Measurements from ENCODE around the gene TMEM259. TPM values are rescaled to one million over a fixed set of nuclear protein-coding genes. Genes with fewer than 3 reads are reported as not detected.

TMEM259 gene
- total and polyA plus RNA-seq, 2 of the 13 experiments (the other 11 are each of a cell fraction or from before 2014, with no cell fraction given): 64.7 to 164 TPM

DNA sequence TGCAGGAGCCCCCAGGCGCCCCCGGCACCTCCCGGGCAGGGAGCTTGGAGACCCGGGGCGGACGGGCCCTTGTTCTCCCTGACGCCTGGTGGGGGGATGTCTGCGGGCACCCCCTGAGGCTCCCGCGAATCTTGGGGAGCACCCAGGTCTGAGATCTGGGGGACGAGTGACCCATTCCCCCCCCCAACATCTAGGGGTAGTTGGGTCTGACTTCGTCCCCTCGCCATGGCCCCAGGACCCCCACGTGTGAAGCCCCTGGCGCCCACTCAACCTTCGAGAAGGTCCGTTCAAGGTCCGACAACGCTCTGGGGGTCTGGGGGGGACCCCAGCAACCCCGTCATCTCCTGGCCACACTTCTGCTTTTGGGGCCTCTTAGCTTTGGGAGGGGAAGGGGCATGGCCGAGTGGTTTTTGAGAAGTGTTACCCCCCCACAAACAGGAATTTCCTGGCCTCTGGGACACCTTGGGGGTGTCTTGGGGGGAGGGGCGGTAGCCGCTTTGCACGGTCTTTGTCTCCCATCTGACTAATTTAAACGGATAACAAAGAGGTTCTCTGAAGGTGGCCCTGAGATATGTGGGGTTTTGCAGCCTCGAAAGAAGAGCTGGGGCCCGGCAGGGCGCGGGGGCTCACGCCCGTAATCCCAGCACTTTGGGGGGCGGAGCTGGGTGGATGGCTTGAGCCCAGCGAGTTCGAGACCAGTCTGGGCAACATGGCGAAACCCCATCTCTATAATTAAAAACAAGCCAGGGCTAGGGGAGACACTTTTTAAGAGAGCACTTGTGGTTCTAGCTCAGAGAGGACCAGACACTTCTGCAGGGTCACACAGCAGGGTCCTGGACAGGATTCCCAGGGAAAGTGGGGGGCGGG, 6.1 kb upstream of the TMEM259 start (continued):
- TF ChIP-seq, protein P1, sequence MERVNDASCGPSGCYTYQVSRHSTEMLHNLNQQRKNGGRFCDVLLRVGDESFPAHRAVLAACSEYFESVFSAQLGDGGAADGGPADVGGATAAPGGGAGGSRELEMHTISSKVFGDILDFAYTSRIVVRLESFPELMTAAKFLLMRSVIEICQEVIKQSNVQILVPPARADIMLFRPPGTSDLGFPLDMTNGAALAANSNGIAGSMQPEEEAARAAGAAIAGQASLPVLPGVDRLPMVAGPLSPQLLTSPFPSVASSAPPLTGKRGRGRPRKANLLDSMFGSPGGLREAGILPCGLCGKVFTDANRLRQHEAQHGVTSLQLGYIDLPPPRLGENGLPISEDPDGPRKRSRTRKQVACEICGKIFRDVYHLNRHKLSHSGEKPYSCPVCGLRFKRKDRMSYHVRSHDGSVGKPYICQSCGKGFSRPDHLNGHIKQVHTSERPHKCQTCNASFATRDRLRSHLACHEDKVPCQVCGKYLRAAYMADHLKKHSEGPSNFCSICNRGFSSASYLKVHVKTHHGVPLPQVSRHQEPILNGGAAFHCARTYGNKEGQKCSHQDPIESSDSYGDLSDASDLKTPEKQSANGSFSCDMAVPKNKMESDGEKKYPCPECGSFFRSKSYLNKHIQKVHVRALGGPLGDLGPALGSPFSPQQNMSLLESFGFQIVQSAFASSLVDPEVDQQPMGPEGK (CRISPR knock-in tag; IDR thresholded peaks at IDR 0.05): peak; percentile 43; the same call in 1 of the 2 replicates
- 0 out of 2 replicates have a peak, but pooled peaks have one; percentile 67 for TF ChIP-seq SATB2 (CRISPR knock-in tag; IDR thresholded peaks at IDR 0.05)
- peak; percentile 83; the same call in 1 of the 2 replicates for TF ChIP-seq ZNF768 (CRISPR knock-in tag; IDR thresholded peaks at IDR 0.05)
- no peak for TF ChIP-seq KAT7 (CRISPR knock-in tag; IDR thresholded peaks at IDR 0.05; ENCODE audit: borderline replicate concordance)
- TF ChIP-seq, protein P2, sequence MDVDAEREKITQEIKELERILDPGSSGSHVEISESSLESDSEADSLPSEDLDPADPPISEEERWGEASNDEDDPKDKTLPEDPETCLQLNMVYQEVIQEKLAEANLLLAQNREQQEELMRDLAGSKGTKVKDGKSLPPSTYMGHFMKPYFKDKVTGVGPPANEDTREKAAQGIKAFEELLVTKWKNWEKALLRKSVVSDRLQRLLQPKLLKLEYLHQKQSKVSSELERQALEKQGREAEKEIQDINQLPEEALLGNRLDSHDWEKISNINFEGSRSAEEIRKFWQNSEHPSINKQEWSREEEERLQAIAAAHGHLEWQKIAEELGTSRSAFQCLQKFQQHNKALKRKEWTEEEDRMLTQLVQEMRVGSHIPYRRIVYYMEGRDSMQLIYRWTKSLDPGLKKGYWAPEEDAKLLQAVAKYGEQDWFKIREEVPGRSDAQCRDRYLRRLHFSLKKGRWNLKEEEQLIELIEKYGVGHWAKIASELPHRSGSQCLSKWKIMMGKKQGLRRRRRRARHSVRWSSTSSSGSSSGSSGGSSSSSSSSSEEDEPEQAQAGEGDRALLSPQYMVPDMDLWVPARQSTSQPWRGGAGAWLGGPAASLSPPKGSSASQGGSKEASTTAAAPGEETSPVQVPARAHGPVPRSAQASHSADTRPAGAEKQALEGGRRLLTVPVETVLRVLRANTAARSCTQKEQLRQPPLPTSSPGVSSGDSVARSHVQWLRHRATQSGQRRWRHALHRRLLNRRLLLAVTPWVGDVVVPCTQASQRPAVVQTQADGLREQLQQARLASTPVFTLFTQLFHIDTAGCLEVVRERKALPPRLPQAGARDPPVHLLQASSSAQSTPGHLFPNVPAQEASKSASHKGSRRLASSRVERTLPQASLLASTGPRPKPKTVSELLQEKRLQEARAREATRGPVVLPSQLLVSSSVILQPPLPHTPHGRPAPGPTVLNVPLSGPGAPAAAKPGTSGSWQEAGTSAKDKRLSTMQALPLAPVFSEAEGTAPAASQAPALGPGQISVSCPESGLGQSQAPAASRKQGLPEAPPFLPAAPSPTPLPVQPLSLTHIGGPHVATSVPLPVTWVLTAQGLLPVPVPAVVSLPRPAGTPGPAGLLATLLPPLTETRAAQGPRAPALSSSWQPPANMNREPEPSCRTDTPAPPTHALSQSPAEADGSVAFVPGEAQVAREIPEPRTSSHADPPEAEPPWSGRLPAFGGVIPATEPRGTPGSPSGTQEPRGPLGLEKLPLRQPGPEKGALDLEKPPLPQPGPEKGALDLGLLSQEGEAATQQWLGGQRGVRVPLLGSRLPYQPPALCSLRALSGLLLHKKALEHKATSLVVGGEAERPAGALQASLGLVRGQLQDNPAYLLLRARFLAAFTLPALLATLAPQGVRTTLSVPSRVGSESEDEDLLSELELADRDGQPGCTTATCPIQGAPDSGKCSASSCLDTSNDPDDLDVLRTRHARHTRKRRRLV (CRISPR knock-in tag; IDR thresholded peaks at IDR 0.05): peak; percentile 47; the same call in 1 of the 2 replicates
- 0 out of 2 replicates have a peak, but pooled peaks have one; percentile 28 for TF ChIP-seq SIN3A (IDR thresholded peaks at IDR 0.05; ENCODE audit: borderline replicate concordance, low read depth, low read length)
- peak; percentile 74; the same call in 1 of the 2 replicates for TF ChIP-seq FLYWCH1 (CRISPR knock-in tag; IDR thresholded peaks at IDR 0.05)
- TF ChIP-seq, protein P3, sequence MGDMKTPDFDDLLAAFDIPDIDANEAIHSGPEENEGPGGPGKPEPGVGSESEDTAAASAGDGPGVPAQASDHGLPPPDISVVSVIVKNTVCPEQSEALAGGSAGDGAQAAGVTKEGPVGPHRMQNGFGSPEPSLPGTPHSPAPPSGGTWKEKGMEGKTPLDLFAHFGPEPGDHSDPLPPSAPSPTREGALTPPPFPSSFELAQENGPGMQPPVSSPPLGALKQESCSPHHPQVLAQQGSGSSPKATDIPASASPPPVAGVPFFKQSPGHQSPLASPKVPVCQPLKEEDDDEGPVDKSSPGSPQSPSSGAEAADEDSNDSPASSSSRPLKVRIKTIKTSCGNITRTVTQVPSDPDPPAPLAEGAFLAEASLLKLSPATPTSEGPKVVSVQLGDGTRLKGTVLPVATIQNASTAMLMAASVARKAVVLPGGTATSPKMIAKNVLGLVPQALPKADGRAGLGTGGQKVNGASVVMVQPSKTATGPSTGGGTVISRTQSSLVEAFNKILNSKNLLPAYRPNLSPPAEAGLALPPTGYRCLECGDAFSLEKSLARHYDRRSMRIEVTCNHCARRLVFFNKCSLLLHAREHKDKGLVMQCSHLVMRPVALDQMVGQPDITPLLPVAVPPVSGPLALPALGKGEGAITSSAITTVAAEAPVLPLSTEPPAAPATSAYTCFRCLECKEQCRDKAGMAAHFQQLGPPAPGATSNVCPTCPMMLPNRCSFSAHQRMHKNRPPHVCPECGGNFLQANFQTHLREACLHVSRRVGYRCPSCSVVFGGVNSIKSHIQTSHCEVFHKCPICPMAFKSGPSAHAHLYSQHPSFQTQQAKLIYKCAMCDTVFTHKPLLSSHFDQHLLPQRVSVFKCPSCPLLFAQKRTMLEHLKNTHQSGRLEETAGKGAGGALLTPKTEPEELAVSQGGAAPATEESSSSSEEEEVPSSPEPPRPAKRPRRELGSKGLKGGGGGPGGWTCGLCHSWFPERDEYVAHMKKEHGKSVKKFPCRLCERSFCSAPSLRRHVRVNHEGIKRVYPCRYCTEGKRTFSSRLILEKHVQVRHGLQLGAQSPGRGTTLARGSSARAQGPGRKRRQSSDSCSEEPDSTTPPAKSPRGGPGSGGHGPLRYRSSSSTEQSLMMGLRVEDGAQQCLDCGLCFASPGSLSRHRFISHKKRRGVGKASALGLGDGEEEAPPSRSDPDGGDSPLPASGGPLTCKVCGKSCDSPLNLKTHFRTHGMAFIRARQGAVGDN (CRISPR knock-in tag; IDR thresholded peaks at IDR 0.05): peak; percentile 11; the same call in 1 of the 2 replicates
- peak; percentile 66 for TF ChIP-seq SRSF1 (optimal IDR thresholded peaks at IDR 0.05; ENCODE audit: low read depth, low read length)
- 0 out of 2 replicates have a peak, but pooled peaks have one; percentile 5 for TF ChIP-seq CBFB (CRISPR knock-in tag; IDR thresholded peaks at IDR 0.05)
- TF ChIP-seq ARHGAP35 (CRISPR knock-in tag; IDR thresholded peaks at IDR 0.05; ENCODE audit: borderline replicate concordance): no peak
- peak; percentile 31; the same call in 1 of the 2 replicates for TF ChIP-seq ZFP90 (CRISPR knock-in tag; IDR thresholded peaks at IDR 0.05; ENCODE audit: borderline replicate concordance)
- TF ChIP-seq, protein P4, sequence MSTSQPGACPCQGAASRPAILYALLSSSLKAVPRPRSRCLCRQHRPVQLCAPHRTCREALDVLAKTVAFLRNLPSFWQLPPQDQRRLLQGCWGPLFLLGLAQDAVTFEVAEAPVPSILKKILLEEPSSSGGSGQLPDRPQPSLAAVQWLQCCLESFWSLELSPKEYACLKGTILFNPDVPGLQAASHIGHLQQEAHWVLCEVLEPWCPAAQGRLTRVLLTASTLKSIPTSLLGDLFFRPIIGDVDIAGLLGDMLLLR (CRISPR knock-in tag; IDR thresholded peaks at IDR 0.05): peak; percentile 13; the same call in 1 of the 2 replicates
- no peak for TF ChIP-seq ZNF577 (CRISPR knock-in tag; IDR thresholded peaks at IDR 0.05; ENCODE audit: borderline replicate concordance, low read depth)
- TF ChIP-seq HOXD1 (CRISPR knock-in tag; IDR thresholded peaks at IDR 0.05): 0 out of 2 replicates have a peak, but pooled peaks have one; percentile 29
- TF ChIP-seq CHCHD3 (CRISPR knock-in tag; IDR thresholded peaks at IDR 0.05): no peak

Measured in HepG2 (cell line).